OCI-LY3 (cell line): ENCODE results near the gene JMJD7.

Source experiments
- H2AFZ ChIP-seq: fragments of 200-600, 300-600 bp; shearing (Covaris generic); 2 replicates; pipeline ENCODE4 v1.6.0; 2014; ENCODE audit warnings: antibody characterized with exemption, low read depth, low read length
- H3K27ac ChIP-seq: fragments of 200-600, 300-600 bp; sonication (generic); 2 replicates; pipeline ENCODE4 v1.5.1; 2014; ENCODE audit warnings: mild to moderate bottlenecking, low read length, moderate library complexity, mixed read lengths
- H3K27me3 ChIP-seq: fragments of 200-600, 300-600 bp; sonication (generic); 2 replicates; pipeline ENCODE4 v1.6.1; 2014; ENCODE audit warnings: low read depth, low read length, mixed read lengths
- H3K36me3 ChIP-seq: fragments of 200-600, 300-600 bp; sonication (generic); replicated peaks from 2 replicates; pipeline ENCODE3; 2014; ENCODE audit warnings: low read depth, low read length, mixed read lengths
- H3K4me1 ChIP-seq: fragments of 300-600, 200-600 bp; sonication (generic); 2 replicates; pipeline ENCODE4 v1.6.1; 2014; ENCODE audit warnings: low read length, mixed read lengths
- H3K4me2 ChIP-seq: fragments of 200-600, 300-600 bp; sonication (generic); 2 replicates; pipeline ENCODE4 v1.6.1; 2014; ENCODE audit warnings: low read length, mixed read lengths
- H3K4me3 ChIP-seq: fragments of 300-600, 200-600 bp; sonication (generic); 2 replicates; pipeline ENCODE4 v1.5.1; 2014; ENCODE audit warnings: antibody characterized with exemption, mild to moderate bottlenecking, low read length, moderate library complexity
- H3K79me2 ChIP-seq: fragments of 300-600, 200-600 bp; shearing (Covaris generic); 2 replicates; pipeline ENCODE4 v1.6.1; 2014; ENCODE audit warnings: mild to moderate bottlenecking, low read length, mixed read lengths
- H3K9ac ChIP-seq: fragments of 300-600, 200-600 bp; shearing (Covaris generic); 2 replicates; pipeline ENCODE4 v1.6.0; 2014; ENCODE audit warnings: mild to moderate bottlenecking, low read length, moderate library complexity
- H3K9me3 ChIP-seq: fragments of 200-600, 300-600 bp; shearing (Covaris generic); 2 replicates; pipeline ENCODE4 v1.6.1; 2014; ENCODE audit warnings: low read length, mixed read lengths; ENCODE audit not compliant: insufficient read depth
- H4K20me1 ChIP-seq: fragments of 200-600, 300-600 bp; sonication (generic); 2 replicates; pipeline ENCODE4 v1.6.1; 2016; ENCODE audit warnings: low read length, mixed read lengths; ENCODE audit not compliant: insufficient read depth
- EZH2phosphoT487 ChIP-seq: fragments of 200-600 bp; shearing (Covaris generic); IDR thresholded peaks from 2 replicates; pipeline ENCODE4 v1.6.1; 2018; ENCODE audit warnings: antibody characterized with exemption, mixed run types, low read depth
- TF ChIP-seq, protein P1 (sequence below): fragments of 200-600, 300-600 bp; sonication (generic); IDR thresholded peaks from 2 replicates; pipeline ENCODE4 v1.5.1; 2014; ENCODE audit warnings: antibody characterized with exemption, low read length, low read depth

The JMJD7 gene

DNA sequence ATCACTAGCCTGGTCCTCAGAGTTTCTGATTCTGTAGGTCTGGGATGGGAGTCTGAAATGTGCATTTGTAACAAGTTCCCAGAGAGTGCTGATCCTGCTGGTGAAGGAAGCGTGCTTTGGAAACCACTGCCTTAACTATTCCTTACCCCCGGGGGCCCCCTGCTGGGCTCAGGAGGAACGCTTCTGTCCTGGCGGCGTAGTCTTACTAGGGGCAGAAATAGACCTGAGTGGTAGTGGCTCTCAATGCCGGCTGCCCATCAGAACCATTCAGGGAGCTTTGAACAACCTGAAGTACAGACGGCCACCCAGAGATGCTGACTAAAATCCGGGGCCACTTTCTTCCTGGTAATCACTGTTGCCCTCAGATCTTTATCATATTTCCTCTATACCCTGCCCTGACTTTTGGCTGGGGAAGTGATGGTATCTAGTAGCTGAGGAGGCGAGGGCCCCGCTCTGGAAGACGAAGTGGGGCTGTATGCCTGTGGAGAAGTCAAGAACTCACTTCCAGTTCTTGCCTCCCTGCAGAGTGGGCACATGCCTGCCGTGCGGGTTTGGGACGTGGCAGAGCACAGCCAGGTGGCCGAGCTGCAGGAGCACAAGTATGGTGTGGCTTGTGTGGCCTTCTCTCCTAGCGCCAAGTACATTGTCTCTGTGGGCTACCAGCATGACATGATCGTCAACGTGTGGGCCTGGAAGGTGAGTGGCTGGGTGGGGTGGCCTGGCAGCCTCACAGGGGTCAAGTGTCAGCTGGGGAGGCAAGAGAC lies 16.3 kb upstream of the JMJD7 start:
- Histone ChIP-seq H3K36me3 (peaks cover 6% of the 10 kb centered on the region), H3K9ac (no peak overlapping the region), H3K9me3 (no peaks in the 10 kb centered on the region), H3K27me3 (no peaks in the 10 kb centered on the region), H2AFZ (no peak overlapping the region), H3K4me3 (no peak overlapping the region), H3K27ac (no peak overlapping the region), H3K4me1 (no peaks in the 10 kb centered on the region), H3K4me2 (no peak overlapping the region), H3K79me2 (no peaks in the 10 kb centered on the region), H4K20me1 (no peaks in the 10 kb centered on the region)
- no peak for TF ChIP-seq EZH2phosphoT487
- TF ChIP-seq, protein P1, sequence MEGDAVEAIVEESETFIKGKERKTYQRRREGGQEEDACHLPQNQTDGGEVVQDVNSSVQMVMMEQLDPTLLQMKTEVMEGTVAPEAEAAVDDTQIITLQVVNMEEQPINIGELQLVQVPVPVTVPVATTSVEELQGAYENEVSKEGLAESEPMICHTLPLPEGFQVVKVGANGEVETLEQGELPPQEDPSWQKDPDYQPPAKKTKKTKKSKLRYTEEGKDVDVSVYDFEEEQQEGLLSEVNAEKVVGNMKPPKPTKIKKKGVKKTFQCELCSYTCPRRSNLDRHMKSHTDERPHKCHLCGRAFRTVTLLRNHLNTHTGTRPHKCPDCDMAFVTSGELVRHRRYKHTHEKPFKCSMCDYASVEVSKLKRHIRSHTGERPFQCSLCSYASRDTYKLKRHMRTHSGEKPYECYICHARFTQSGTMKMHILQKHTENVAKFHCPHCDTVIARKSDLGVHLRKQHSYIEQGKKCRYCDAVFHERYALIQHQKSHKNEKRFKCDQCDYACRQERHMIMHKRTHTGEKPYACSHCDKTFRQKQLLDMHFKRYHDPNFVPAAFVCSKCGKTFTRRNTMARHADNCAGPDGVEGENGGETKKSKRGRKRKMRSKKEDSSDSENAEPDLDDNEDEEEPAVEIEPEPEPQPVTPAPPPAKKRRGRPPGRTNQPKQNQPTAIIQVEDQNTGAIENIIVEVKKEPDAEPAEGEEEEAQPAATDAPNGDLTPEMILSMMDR: peak; percentile 87

- no peak overlapping the region for H2AFZ ChIP-seq
- no peaks in the 10 kb centered on the region for H3K27me3 ChIP-seq
- no peak overlapping the region for H3K4me2 ChIP-seq
- H3K9ac ChIP-seq: no peak overlapping the region
- no peak overlapping the region for H3K27ac ChIP-seq
- H4K20me1 ChIP-seq: no peaks in the 10 kb centered on the region
- H3K79me2 ChIP-seq: no peaks in the 10 kb centered on the region
- peaks cover 6% of the 10 kb centered on the region for H3K36me3 ChIP-seq
- no peaks in the 10 kb centered on the region for H3K9me3 ChIP-seq
- TF ChIP-seq, protein P1: no peak
- no peak for TF ChIP-seq EZH2phosphoT487
- H3K4me1 ChIP-seq: no peaks in the 10 kb centered on the region
- no peak overlapping the region for H3K4me3 ChIP-seq
Observed at GRCh38 chr15:41812820-41813375, 15.0 kb upstream of the JMJD7 start.

- Histone ChIP-seq H4K20me1 (no peaks in the 10 kb centered on the region), H3K4me3 (no peak overlapping the region), H2AFZ (no peak overlapping the region), H3K4me2 (no peak overlapping the region), H3K79me2 (no peaks in the 10 kb centered on the region), H3K36me3 (peaks cover 6% of the 10 kb centered on the region), H3K9me3 (no peaks in the 10 kb centered on the region), H3K9ac (no peak overlapping the region), H3K27ac (no peak overlapping the region), H3K4me1 (no peaks in the 10 kb centered on the region), H3K27me3 (no peaks in the 10 kb centered on the region)
- no peak for TF ChIP-seq EZH2phosphoT487
- TF ChIP-seq, protein P1: no peak
Observed at GRCh38 chr15:41813426-41813825, 14.5 kb upstream of the JMJD7 start.

DNA sequence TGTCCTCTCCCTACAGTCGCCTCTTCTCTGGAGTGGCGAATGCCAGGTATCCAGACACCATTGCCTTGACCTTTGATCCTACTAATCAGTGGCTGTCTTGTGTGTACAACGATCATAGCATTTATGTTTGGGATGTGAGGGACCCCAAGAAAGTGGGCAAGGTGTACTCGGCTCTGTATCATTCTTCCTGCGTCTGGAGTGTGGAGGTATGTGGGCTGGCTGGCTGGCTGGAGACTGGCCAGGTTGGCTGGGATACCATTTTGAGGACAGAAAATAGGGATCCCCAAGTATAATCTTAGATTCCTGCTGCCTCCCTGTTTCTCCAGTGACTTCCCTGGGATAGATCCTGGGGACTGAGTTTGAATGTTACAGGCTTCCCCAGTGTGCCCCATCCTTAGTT lies 13.4 kb upstream of the JMJD7 start:
- no peak overlapping the region for H3K4me3 ChIP-seq
- H4K20me1 ChIP-seq: no peaks in the 10 kb centered on the region
- no peak overlapping the region for H3K27ac ChIP-seq
- no peak overlapping the region for H3K9ac ChIP-seq
- no peaks in the 10 kb centered on the region for H3K4me1 ChIP-seq
- H3K9me3 ChIP-seq: no peaks in the 10 kb centered on the region
- H2AFZ ChIP-seq: no peak overlapping the region
- no peaks in the 10 kb centered on the region for H3K27me3 ChIP-seq
- H3K36me3 ChIP-seq: peaks cover 6% of the 10 kb centered on the region
- H3K79me2 ChIP-seq: no peaks in the 10 kb centered on the region
- TF ChIP-seq EZH2phosphoT487: no peak
- TF ChIP-seq, protein P1: no peak
- no peak overlapping the region for H3K4me2 ChIP-seq
